Measurements from ENCODE around the gene SLC6A9.

SLC6A9 gene

GRCh38 chr1:44048532-44049215 is 17.4 kb upstream of the SLC6A9 start:
- DNase-seq (ENCODE audit: low read depth, low spot score) = no peak

DNA sequence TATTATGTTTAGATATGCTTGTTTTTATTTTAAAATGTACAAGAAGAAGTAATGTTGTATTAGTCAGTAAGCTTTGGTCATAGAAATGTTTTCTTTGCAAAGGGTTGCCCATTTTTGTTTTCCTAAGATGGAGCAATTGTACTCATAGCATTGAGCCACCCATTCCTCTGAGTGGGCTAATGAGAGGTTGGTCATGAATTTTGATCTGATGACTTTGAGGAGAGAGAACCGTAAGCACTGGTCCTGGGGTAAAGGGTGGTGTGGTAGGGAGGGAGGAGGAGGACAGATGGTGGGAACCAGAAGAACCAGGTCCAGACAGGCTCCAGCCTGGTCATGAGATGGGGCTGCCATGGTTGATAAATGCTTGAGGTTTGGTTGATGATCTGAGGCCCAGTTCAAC is 15.9 kb upstream of the SLC6A9 start:
- no peak for DNase-seq (ENCODE audit: low read depth, low spot score)

DNA sequence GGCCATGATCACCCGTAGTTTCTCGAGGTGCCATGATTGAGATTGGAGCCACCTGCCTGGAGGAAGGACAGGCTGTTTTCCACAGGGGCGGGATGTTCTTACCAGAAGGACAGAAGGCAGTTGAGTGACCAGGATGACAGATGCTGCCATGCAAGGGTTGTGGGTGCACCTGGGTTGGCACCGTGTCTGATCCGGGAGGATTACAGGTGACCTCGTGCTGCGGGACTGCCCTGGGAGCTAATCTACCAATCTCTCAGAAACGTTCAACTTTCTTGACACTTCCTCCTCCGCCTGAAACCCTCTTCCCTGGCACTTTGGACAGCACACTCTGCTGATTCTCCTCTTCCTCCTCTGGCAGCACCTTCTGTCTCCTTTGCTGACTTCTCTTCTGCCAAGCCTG is 13.8 kb upstream of the SLC6A9 start:
- DNase-seq (ENCODE audit: low read depth, low spot score) = no peak

GRCh38 chr1:44044071-44044801 is 13.0 kb upstream of the SLC6A9 start:
- DNase-seq (ENCODE audit: low read depth, low spot score) = no peak

DNA sequence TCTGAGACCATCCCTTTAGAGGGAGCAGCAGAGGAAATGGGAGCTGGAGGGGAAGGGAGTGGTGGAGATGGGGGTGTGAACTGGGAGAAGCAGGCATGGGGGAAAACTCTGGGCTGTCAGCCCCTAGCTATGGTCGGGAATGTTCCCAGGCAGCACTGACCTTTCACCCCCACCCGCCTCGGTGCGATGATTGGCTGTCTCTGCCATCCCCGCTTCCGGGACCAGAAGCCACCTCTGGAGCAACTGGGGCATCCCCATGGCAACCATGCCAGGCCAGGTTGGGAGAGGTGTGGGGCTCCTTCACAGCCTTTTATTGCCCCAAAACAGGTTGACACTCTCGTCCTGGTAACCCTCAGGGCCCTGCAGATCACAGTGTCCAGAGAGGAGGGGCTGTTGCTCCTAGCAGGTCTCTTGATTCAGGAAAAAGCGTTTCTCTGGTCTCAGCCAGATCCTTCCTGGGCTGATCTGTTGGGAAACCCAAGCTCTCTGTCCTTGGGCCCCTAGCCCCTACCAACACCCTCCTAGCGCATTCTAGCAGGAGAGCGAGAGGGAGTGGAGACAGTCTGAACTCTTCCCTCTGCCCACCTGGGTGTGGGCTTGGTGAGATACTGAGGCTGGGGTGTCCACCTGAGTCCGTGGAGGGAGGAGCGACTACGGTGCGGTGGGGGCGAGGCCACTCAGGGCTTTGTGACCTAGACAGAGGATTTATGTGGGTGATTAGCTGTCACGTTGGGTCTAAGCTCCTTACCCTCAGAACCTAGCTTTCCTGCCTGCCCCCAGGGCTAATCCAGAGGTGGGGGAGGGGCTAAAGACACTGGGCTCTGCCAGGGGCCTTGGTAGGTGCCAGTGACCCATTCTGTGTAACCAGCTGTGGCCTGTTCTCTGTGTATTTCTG is 12.2 kb upstream of the SLC6A9 start:
- no peak for DNase-seq (ENCODE audit: low read depth, low spot score)

DNA sequence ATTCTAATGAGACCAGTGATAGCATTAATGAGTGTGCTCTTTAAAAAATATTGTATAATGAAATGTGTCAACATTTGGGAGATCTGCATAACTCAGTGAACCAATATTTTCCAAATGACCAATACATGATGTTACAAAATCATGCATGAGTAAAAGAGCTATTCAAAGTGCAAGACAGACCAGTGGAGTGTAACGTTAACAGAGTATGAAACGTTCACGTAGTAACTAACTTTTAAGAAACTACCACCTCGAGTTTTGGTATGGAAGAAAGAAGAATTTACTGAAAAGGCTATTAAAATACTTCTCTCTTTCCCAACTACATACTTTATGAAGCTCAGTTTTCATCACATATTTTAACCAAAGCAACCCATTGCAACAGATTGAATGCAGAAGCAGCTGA is 9.6 kb upstream of the SLC6A9 start:
- no peak for DNase-seq (ENCODE audit: low read depth, low spot score)

- DNase-seq (ENCODE audit: low read depth, low spot score) = no peak
Observed at GRCh38 chr1:44040418-44040817, 9.2 kb upstream of the SLC6A9 start.

DNA sequence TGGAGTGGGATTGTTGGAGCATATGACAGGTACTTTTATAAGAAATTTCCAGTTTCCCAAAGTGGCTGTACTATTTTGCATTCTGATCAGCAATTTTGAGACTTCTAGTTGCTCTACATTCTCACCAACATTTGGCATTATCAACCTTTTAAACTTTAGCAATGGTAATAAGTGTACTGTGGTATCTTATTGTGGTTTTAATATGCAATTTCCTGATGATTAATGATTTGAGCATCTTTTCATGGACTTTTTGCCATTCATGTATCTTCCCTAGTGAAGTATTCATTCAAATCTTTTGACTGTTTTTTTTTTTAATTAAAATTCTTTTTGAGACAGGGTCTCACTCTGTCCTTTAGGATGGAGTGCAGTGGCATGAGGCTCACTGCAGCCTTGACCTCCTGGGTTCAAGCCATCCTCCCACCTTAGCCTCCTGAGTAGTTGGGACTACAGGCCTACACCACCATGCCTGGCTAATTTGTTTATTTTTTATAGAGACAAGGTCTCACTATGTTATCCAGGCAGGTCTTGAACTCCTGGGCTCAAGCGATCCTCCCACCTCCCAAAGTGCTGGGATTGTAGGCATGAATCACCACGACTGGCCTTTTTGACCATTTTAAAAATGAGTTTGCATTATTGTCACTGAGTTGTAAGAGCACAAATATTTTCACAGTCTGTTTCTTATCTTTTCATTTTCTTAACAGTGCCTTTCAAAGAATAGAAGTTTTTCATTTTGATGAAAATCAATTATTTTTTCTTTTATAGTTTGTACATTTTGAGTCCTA is 7.8 kb upstream of the SLC6A9 start:
- DNase-seq (ENCODE audit: low read depth, low spot score) = no peak

DNA sequence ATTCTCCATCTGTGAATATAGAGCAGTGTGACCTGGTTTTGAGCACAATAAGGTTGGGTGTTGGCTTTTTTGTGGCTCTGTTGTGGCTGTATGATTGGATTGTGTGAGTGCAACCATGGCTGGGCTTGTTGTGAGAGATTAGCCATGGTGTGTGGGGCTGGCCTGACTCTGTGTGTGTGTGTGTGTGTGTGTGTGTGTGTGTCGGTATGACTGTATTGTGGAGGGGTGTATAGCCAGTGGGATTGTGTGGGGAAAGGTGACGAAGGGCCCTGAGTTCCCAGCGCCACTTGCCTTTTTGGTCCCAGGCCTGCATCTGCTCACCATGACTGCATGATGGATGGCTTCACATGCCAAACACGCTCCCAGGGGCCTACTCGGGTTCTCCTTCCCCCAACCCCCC is 5.9 kb upstream of the SLC6A9 start:
- no peak for DNase-seq (ENCODE audit: low read depth, low spot score)

DNA sequence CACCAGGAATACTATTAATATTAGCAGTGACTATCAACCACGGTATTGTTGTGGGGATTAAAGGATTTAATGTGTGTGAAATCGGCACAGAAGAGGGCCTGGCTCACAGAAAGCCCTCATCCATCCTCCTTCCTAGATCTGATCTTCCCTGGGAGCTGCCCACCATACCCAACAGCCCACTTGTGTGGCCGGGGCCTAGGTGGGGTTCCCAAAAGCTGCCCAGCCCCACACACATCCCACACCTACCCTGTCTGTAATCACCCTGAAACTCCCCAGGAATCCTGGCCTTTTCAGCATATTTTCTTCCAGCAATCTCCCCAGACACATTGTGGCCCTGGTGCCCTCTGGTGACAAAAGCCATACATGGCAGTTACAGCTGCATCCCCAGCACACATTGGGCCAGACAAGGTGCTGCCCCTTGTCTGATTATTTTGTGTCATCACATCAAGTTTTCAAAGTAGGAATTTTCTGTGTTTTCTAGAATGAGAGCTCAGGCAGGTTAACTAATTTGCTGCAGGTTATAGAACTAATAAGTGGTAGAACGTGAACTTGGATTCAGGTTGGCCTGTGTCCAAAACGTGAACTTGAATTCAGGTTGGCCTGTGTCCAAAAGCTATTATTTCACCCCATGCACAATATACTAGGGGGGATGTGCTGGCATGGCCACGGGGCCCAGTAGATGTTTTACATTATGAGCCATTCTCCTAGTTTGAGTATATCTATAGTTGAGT is 5.3 kb upstream of the SLC6A9 start:
- peak; percentile 32 for DNase-seq (ENCODE audit: low read depth, low spot score)

DNA sequence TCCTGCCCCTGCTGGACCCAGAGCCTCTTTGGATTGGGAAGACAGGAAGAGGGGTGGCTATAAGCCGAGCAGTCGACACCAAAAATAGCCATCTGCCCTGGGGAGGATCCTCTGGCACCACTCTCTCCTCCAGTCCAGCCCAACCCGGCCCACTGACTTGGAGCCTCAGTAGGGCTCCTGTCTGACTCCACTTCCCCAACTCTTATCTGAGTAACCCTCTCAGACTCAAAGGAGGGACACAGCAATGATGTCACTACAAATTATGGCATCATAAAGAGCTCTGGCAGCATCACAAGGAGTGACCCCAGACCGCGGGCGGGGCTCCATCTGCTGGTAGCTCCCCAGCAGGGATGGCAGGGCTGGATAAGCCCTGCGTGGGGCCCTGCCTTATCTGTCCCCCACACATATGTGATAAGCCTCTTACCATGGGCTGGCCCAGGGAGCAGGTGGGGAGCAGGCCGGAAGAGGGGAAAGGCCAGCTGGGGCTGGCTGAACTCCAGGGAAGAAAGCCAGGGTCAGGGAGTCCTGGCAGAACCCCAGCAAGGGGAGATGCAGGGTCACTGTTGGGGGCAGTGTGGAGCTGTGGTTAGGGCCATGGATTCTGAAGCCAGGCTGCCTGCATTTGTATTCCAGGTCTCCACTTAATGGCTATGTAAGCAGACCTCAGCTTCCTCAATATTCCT is 4.6 kb upstream of the SLC6A9 start:
- DNase-seq (ENCODE audit: low read depth, low spot score) = no peak

- no peak for DNase-seq (ENCODE audit: low read depth, low spot score)
Observed at GRCh38 chr1:44034976-44035716, 3.9 kb upstream of the SLC6A9 start.

- no peak for DNase-seq (ENCODE audit: low read depth, low spot score)
Observed at GRCh38 chr1:44034423-44034822, 3.2 kb upstream of the SLC6A9 start.

GRCh38 chr1:44033756-44034155 is 2.5 kb upstream of the SLC6A9 start:
- DNase-seq (ENCODE audit: low read depth, low spot score) = no peak

DNA sequence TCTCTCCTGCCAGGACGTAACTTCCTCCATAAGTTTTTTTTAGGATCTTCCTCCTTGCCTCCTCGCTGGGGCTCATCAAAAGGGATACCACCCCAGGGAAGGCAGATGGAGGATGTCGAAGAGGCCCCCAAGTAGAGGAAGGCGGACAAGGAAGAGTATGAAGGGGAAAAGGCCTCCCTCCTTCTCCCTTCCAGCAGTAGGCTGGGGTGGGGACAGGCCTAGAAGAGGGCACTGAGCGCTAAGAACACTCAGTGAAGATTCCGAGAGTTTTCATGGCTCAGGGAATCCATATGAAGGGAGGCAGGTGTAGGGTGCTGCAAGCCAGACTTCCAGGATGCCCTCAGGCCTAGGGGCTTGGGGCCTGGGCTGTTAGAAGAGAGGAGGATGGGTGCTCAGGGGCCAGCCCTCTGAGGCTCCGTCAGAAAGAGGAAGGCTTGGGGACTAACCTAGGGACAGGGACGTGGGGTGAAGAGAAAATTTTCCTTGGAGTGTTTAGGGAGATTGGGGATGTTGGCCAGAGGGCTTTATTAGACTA is 1.8 kb upstream of the SLC6A9 start:
- DNase-seq (ENCODE audit: low read depth, low spot score) = no peak

GRCh38 chr1:44032170-44032790 is 1.0 kb upstream of the SLC6A9 start:
- no peak for DNase-seq (ENCODE audit: low read depth, low spot score)

- peak; percentile 12 for DNase-seq (ENCODE audit: low read depth, low spot score)
Observed at GRCh38 chr1:44030605-44031251, 534 bp downstream of the SLC6A9 start.

DNA sequence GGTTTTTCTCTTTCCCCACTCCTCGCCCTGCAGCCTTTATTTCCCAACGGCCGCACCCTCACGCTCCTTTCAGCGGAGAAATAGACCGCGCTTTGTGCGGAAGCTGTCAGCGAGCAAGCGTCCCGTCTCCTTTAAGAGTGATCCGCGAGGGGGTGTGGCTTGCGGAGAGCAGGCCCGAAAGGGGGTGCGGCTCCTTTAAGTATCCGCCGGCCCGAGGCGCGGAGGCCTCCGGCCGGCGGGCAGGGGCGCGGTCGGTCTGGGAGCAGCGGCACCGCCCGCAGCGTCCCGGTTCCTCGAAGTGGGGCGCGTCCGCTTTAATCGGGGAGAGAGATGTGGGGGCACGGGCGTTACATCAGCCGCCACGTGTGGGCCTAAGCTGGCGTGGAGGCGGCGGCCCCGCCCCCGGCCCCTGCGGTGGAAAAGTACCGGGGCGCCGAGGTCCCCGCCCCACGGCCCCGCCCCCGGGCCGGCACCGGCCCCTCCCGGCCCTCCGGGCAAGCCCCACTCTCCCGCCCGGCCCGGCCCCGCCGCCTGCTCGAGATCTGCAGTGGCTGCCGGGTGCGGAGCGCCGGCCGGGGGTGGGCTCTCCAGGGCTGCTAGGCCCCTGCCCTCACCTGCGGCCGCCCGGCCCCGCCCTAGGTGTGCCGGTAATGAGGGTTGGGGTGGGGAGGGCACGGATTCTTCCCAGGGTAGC is 1.2 kb downstream of the SLC6A9 start:
- peak; percentile 69 for DNase-seq (ENCODE audit: low read depth, low spot score)
